ENCODE results near the gene GUCY1B1.

DNA sequence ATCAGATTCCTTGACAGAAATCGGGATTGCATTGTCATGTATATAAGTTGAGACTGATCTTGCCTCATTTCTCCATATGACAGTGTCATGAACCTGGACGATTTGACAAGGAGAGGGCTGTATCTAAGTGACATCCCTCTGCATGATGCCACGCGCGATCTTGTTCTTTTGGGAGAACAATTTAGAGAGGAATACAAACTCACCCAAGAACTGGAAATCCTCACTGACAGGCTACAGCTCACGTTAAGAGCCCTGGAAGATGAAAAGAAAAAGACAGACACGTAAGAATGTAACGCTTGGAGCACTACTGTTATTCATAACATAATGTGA is 40.9 kb downstream of the GUCY1B1 start:
- TF ChIP-seq CTCF (IDR thresholded peaks at IDR 0.05; ENCODE audit: low read depth, low read length) (no peak), MAX (IDR thresholded peaks at IDR 0.05; ENCODE audit: low read depth, low read length) (no peak)
